GM23248 (cell line): ENCODE data around the gene GTF2H3.

Source experiments
- EZH2 ChIP-seq: fragments of 200-600 bp; sonication (generic); IDR thresholded peaks from 2 replicates; pipeline ENCODE4 v1.6.1; 2018; ENCODE audit warnings: antibody characterized with exemption, mild to moderate bottlenecking; ENCODE audit not compliant: insufficient read depth, poor library complexity, severe bottlenecking
- EZH2phosphoT487 ChIP-seq: fragments of 200-600 bp; sonication (generic); IDR thresholded peaks from 2 replicates; pipeline ENCODE4 v1.6.1; 2018; ENCODE audit warnings: antibody characterized with exemption, moderate library complexity, mild to moderate bottlenecking, low read depth; ENCODE audit not compliant: insufficient read depth

DNA sequence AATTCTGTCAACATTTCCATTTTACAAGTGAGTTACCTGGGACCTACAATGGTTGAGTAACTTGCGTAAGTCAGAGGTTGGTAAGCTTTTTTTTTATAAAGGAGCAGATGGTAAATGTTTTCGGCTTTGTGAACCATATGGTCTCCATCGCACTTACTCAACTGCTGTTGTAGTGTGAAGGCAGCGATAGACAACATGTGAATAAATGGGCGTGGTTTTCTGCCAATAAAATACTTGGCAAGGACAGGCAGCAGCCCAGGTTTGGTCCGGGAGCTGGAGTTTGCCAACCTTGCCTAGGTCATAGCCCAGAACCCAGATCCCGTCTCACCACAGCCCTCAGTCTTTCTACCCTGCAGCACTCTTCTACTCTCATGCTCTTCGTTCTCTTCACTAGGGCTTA lies 25.4 kb upstream of the GTF2H3 start:
- no peak for TF ChIP-seq EZH2
- no peak for TF ChIP-seq EZH2phosphoT487
